ENCODE measurements around the gene PGGHG.
"Not testable (repeated sequence)": the region's sequence is repeated elsewhere in the genome, so short reads cannot be mapped to it uniquely, and the experiment has no call there.

Gene PGGHG

GRCh38 chr11:329886-330253 lies 40.9 kb downstream of the PGGHG start:
- DNase-seq (ENCODE audit: low read depth) = no peak
- no peak for TF ChIP-seq CTCF (IDR thresholded peaks at IDR 0.05; ENCODE audit: low read length, missing control alignments)
- no peak overlapping the region for H3K4me3 ChIP-seq (replicated peaks; ENCODE audit: low read depth, low read length)

- DNase-seq (ENCODE audit: low read depth) = no peak
- no peak overlapping the region for H3K4me3 ChIP-seq (replicated peaks; ENCODE audit: low read depth, low read length)
- no peak for TF ChIP-seq CTCF (IDR thresholded peaks at IDR 0.05; ENCODE audit: low read length, missing control alignments)
Observed at GRCh38 chr11:330307-330693, 41.4 kb downstream of the PGGHG start.

GRCh38 chr11:330694-331357 lies 41.9 kb downstream of the PGGHG start:
- no peak for TF ChIP-seq CTCF (IDR thresholded peaks at IDR 0.05; ENCODE audit: low read length, missing control alignments)
- no peak for DNase-seq (ENCODE audit: low read depth)
- no peak overlapping the region for H3K4me3 ChIP-seq (replicated peaks; ENCODE audit: low read depth, low read length)

GRCh38 chr11:331358-332060 lies 42.6 kb downstream of the PGGHG start:
- no peak for TF ChIP-seq CTCF (IDR thresholded peaks at IDR 0.05; ENCODE audit: low read length, missing control alignments)
- DNase-seq (ENCODE audit: low read depth) = no peak
- no peak overlapping the region for H3K4me3 ChIP-seq (replicated peaks; ENCODE audit: low read depth, low read length)

GRCh38 chr11:332651-333480 lies 43.9 kb downstream of the PGGHG start:
- H3K4me3 ChIP-seq (replicated peaks; ENCODE audit: low read depth, low read length) = no peak overlapping the region
- no peak for DNase-seq (ENCODE audit: low read depth)
- TF ChIP-seq CTCF (IDR thresholded peaks at IDR 0.05; ENCODE audit: low read length, missing control alignments) = no peak

GRCh38 chr11:333616-334263 lies 44.8 kb downstream of the PGGHG start:
- H3K4me3 ChIP-seq (replicated peaks; ENCODE audit: low read depth, low read length); DNase-seq (ENCODE audit: low read depth): not testable (repeated sequence)
